Left lung (tissue), 10 donors: Measurements from ENCODE around the gene PIK3R5. TPM values are rescaled to one million over a fixed set of nuclear protein-coding genes. Genes with fewer than 3 reads are reported as not detected.
"Not testable (repeated sequence)": the region's sequence is repeated elsewhere in the genome, so short reads cannot be mapped to it uniquely, and the experiment has no call there.

Experiments used
- ATAC-seq: fragments of 200-7000 bp; cut with Tn5 transposase; one replicate; pipeline ENCODE4 v1.9.1; 2020; ENCODE audit warnings: moderate library complexity
- DNase-seq, 4 donors: peaks; one replicate each; pipeline ENCODE4 v3.0.0-alpha.2; 2013 to 2020
- H3K27ac ChIP-seq, 2 donors: fragments of 200-600 bp; sonication (generic) in 1 of 2; one replicate each; pipeline versions ENCODE4 v1.5.0 to v1.8.0; 2020 to 2021
- H3K27me3 ChIP-seq, 2 donors: fragments of 200-600 bp; sonication (generic) in 1 of 2; one replicate each; pipeline versions ENCODE4 v1.5.0 to v1.8.0; 2020 to 2021
- H3K36me3 ChIP-seq, 2 donors: fragments of 200-600 bp; sonication (generic) in 1 of 2; one replicate each; pipeline versions ENCODE4 v1.5.0 to v1.8.0; 2020 to 2021
- H3K4me1 ChIP-seq, 2 donors: fragments of 200-600 bp; one replicate each; pipeline ENCODE4 v1.8.0; 2021
- H3K4me3 ChIP-seq, 2 donors: fragments of 200-600 bp; sonication (generic) in 1 of 2; one replicate each; pipeline versions ENCODE4 v1.5.0 to v1.8.0; 2020 to 2021; ENCODE audit warnings: mild to moderate bottlenecking in 1 of 2
- H3K9me3 ChIP-seq, 2 donors: fragments of 200-600 bp; sonication (generic) in 1 of 2; one replicate each; pipeline versions ENCODE4 v1.5.0 to v1.8.0; 2020 to 2021
- CTCF ChIP-seq, 2 donors: fragments of 200-600 bp; sonication (generic) in 1 of 2; IDR thresholded peaks; one replicate each; pipeline versions ENCODE4 v1.5.0 to v1.8.0; 2021; ENCODE audit warnings: antibody characterized with exemption in 2 of 2
- intact Hi-C, 2 donors: fragments of 100-400 bp; cut with DNase I; formaldehyde crosslinking; loops; one replicate each; pipeline versions ENCODE4 v1.11.2 to v1.14.2; 2022
- polyA plus RNA-seq, 6 donors: library from polyadenylated mRNA; unstranded; fragments of 120-200 nt; gene quantifications; one replicate each; pipeline ENCODE4 v1.2.1, GENCODE V29; 2013; ENCODE audit not compliant: insufficient read length in 6 of 6
- total RNA-seq, 2 donors: library from RNA; stranded (reverse); fragmentation: NEBNext Ultra II Directional; extraction: Animal tissue kit (Norgen Biotek cat#: 25700); gene quantifications; one replicate each; pipeline ENCODE4 v1.2.1, GENCODE V29; 2021
- donor health status: DM: no; HTN: yes; CAD: no.
- donor health status: DM: no; HTN: no; CAD: no.

Gene PIK3R5
- total and polyA plus RNA-seq, 8 donors: 1.1 to 84.8 (median 2.0) TPM

- H3K4me3 ChIP-seq: no peak overlapping the region
- intact Hi-C loops: no loop called here
- peaks cover 10 to 52% of the 10 kb centered on the region in 2 donors for H3K27me3 ChIP-seq
- H3K27ac ChIP-seq: no peak overlapping the region
- peaks cover 0 to 10% of the 10 kb centered on the region in 2 donors for H3K4me1 ChIP-seq
- DNase-seq (peak in 3 of 4 donors; percentile 36 to 92 (median 68)), ATAC-seq (peak; percentile 81)
- peak; percentile 89 to 90 for TF ChIP-seq CTCF (IDR thresholded peaks at IDR 0.05)
- H3K9me3 ChIP-seq: no peaks in the 10 kb centered on the region
- no peaks in the 10 kb centered on the region for H3K36me3 ChIP-seq
Measured at GRCh38 chr17:8997994-8998628, 32.6 kb upstream of the PIK3R5 start.

- intact Hi-C loops: no loop called here
- Histone ChIP-seq H3K4me1 (no peaks in the 10 kb centered on the region), H3K27me3 (peaks cover 0 to 30% of the 10 kb centered on the region in 2 donors), H3K27ac (no peak overlapping the region), H3K36me3 (no peaks in the 10 kb centered on the region), H3K4me3 (no peak overlapping the region), H3K9me3 (no peaks in the 10 kb centered on the region)
- TF ChIP-seq CTCF (IDR thresholded peaks at IDR 0.05): no peak
- ATAC-seq (no peak), DNase-seq (no peak)
Measured at GRCh38 chr17:8995711-8996110, 30.2 kb upstream of the PIK3R5 start.

DNA sequence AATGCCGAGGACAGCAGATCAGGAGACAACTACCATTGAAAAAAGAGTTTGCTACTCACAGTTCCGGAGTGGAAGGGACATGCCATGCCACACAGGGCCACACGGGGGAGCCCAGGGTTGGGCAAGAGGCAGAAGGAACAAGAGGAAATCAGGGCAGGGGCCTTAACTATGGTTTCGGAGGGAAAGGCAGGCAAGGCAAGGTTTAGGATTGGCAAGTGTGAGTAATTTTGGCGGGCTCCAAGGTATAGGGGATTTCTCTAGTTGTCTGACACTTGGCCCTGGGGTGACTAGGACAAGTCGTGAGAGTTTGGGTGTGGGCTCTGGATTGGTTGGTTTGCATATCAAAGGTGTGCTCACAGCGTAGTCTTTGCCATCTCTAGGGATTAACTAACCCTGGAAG, 28.8 kb upstream of the PIK3R5 start:
- DNase-seq (peak in 2 of 4 donors; percentile 75 to 93), ATAC-seq (peak; percentile 86)
- no peaks in the 10 kb centered on the region for H3K36me3 ChIP-seq
- intact Hi-C loops: loop anchor here in 1 of 2 donors (5.0 kb wide), 1 partner anchor 528 kb away; no protein-coding TSS in a partner anchor
- peak; percentile 82 to 85 for TF ChIP-seq CTCF (IDR thresholded peaks at IDR 0.05)
- no peaks in the 10 kb centered on the region for H3K9me3 ChIP-seq
- H3K4me3 ChIP-seq: no peak overlapping the region
- no peak overlapping the region for H3K27ac ChIP-seq
- no peaks in the 10 kb centered on the region for H3K4me1 ChIP-seq
- peaks cover 0 to 18% of the 10 kb centered on the region in 2 donors for H3K27me3 ChIP-seq

DNA sequence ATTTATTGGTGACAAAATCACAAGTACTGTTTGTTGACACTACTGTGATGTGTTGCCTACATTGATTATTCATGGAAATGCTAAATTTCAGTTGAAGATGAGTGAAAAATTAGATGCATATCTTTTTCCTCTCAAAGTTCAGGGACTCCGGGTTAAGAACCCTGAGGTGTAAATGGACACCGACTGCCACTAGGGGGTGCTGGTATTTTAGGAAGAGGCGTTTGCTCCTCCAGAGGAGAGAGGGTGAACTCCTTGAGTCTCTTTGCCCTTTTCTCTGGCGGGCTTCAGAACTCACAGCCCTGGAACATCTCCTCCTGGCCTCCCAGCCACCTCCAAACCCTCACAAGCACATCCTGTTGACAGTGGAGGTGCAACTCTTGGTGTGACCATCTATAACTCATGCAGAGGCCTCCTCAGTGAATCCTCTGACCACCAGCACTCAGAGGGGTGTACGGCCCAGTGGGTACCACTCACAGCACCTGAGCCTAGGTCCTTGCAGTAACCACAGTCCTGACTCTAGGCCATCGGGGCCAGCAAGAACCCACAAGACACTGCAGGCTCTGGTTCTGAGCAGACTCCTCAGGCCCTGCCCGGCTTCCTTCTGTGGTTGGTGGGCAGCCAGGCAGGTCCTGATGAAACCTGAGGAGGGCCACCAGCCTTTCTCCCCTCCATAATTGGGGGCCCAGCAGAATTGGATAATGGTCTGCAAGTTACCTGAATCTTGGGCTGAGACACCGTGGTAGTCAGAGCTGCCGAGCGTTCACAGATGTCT, 26.2 kb upstream of the PIK3R5 start:
- Histone ChIP-seq H3K36me3 (no peaks in the 10 kb centered on the region), H3K27me3 (peaks cover 0 to 10% of the 10 kb centered on the region in 2 donors), H3K4me3 (no peak overlapping the region), H3K27ac (no peak overlapping the region), H3K4me1 (no peaks in the 10 kb centered on the region), H3K9me3 (no peaks in the 10 kb centered on the region)
- peak; percentile 84 for ATAC-seq
- DNase-seq: peak in 2 of 4 donors; percentile 60 to 69
- TF ChIP-seq CTCF (IDR thresholded peaks at IDR 0.05): peak; percentile 74 to 82
- intact Hi-C loops: loop anchor here in 1 of 2 donors (5.0 kb wide), 1 partner anchor 531 kb away; no protein-coding TSS in a partner anchor

- H3K9me3 ChIP-seq, H3K36me3 ChIP-seq, ATAC-seq, DNase-seq, H3K27me3 ChIP-seq, H3K27ac ChIP-seq, intact Hi-C loops, H3K4me3 ChIP-seq: not testable (repeated sequence)
- peaks cover 0 to 13% of the 10 kb centered on the region in 2 donors for H3K4me1 ChIP-seq
Measured at GRCh38 chr17:8988263-8988935, 22.9 kb upstream of the PIK3R5 start.
